PC-9 (cell line): ENCODE measurements around the gene MOB3B. TPM values are rescaled to one million over a fixed set of nuclear protein-coding genes. Genes with fewer than 3 reads are reported as not detected.

ENCODE experiments used
- BruUV-seq: library from RNA; stranded (reverse); fragments of 400-500 nt; replicated peaks from 2 replicates; lab custom pipeline; 2021; lab: Mats Ljungman, UMichigan
- CTCF ChIA-PET: fragments of 300-600 bp; sonication (Branson Sonifier 250); formaldehyde crosslinking; loops from one replicate; lab custom pipeline; 2022; ENCODE audit warnings: antibody characterized with exemption; lab: Charles Lee
- POLR2A ChIA-PET: fragments of 300-600 bp; sonication (Branson Sonifier 250); formaldehyde crosslinking; loops from one replicate; lab custom pipeline; 2022; ENCODE audit warnings: antibody characterized with exemption; ENCODE audit not compliant: unreplicated experiment; lab: Charles Lee
- DNase-seq, 2 experiments: peaks; one replicate each; pipeline versions ENCODE4 v3.0.0 to v3.0.0-alpha.2; 2015 to 2022; ENCODE audit warnings: mixed read lengths in 1 of 2
- H2AFZ ChIP-seq: fragments of 200-600 bp; sonication (generic); 2 replicates; pipeline ENCODE4 v1.8.1; 2017; ENCODE audit warnings: antibody characterized with exemption
- H3F3A ChIP-seq: fragments of 200-600 bp; sonication (generic); 2 replicates; pipeline ENCODE4 v1.8.1; 2017; ENCODE audit warnings: antibody characterized with exemption, mild to moderate bottlenecking, low read depth; ENCODE audit not compliant: insufficient read depth
- H3K27ac ChIP-seq: fragments of 200-600 bp; sonication (generic); 2 replicates; pipeline ENCODE4 v1.6.1; 2016; ENCODE audit warnings: mixed run types
- H3K27me3 ChIP-seq: fragments of 200-600 bp; sonication (generic); 2 replicates; pipeline ENCODE4 v1.6.1; 2016; ENCODE audit warnings: low read depth, mixed run types; ENCODE audit not compliant: insufficient read depth
- H3K36me3 ChIP-seq: fragments of 200-600 bp; sonication (generic); 2 replicates; pipeline ENCODE4 v1.6.1; 2016; ENCODE audit warnings: low read depth, mixed run types
- H3K4me1 ChIP-seq: fragments of 200-600 bp; sonication (generic); replicated peaks from 2 replicates; pipeline ENCODE4 v1.6.1; 2016; ENCODE audit warnings: mixed run types; ENCODE audit not compliant: insufficient read depth
- H3K4me2 ChIP-seq: fragments of 200-600 bp; sonication (generic); 2 replicates; pipeline ENCODE4 v1.6.1; 2017; ENCODE audit warnings: mixed run types
- H3K4me3 ChIP-seq: fragments of 200-600 bp; sonication (generic); 2 replicates; pipeline ENCODE4 v1.6.1; 2016; ENCODE audit warnings: mixed run types
- H3K79me2 ChIP-seq: fragments of 200-600 bp; sonication (generic); 2 replicates; pipeline ENCODE4 v1.6.1; 2017; ENCODE audit warnings: low read depth, mixed run types
- H3K9me2 ChIP-seq: fragments of 200-600 bp; sonication (generic); 2 replicates; pipeline ENCODE4 v1.8.1; 2017; ENCODE audit warnings: mild to moderate bottlenecking; ENCODE audit not compliant: insufficient read depth
- H3K9me3 ChIP-seq: fragments of 200-600 bp; sonication (generic); 2 replicates; pipeline ENCODE4 v1.8.1; 2016; ENCODE audit warnings: low read depth; ENCODE audit not compliant: insufficient read depth
- H4K20me1 ChIP-seq: fragments of 200-600 bp; sonication (generic); 2 replicates; pipeline ENCODE4 v1.8.1; 2017; ENCODE audit not compliant: insufficient read depth
- EZH2 ChIP-seq: fragments of 200-600 bp; sonication (generic); IDR thresholded peaks from 2 replicates; pipeline ENCODE4 v1.8.0; 2017; ENCODE audit warnings: antibody characterized with exemption, low read depth
- intact Hi-C: fragments of 100-400 bp; cut with micrococcal nuclease; formaldehyde crosslinking; loops from one replicate; pipeline ENCODE4 v1.10.0; 2022; ENCODE audit not compliant: unreplicated experiment
- total RNA-seq: library from RNA; stranded (reverse); gene quantifications from 2 replicates; pipeline ENCODE4 v1.2.3, GENCODE V29; 2021
- TF ChIP-seq, protein P1 (sequence below): fragments of 200-600 bp; sonication (generic); conservative IDR thresholded peaks from 2 replicates; pipeline ENCODE4 v1.6.1; 2017; ENCODE audit warnings: mixed run types, antibody characterized with exemption, mild to moderate bottlenecking, moderate library complexity

Gene MOB3B
- total RNA-seq, 1 experiment from 2014 or later, result 4.4 TPM

DNA sequence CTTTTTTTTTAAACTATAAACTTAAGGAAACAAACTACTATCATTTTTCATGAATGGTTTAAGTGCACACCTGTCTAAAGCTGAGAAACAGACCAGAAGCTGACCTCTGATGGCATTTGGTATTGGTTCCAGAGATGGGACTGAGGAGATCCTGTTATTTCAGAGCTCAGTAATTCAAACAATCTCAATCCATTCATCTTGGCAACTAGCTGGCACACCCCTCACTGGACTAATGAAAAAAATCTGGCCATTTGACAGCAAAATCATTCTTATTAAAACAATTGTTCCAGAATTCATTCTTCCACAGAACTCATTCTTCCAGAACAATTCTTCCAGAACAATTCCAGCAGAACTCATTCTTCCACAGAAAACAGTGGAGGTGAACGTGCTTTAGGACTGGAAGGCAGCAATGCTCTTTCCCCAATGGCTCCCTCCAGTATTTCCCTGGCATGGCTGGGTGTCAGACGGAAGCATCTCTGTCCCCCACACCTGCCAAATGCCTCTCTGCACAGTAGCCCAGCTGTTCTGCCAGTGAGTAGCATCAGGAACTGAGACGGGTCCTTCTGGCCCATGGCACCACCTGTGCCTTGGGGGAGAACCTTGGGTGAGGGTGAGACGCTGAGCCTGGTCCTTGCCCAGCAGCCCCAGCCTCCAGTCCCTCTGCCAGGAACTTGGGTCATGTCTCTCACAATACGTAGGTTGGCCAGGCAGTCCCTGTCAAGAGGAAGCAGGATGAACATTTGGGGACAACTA, 145.2 kb downstream of the MOB3B start:
- no peak overlapping the region for H2AFZ ChIP-seq
- no peaks in the 10 kb centered on the region for H3F3A ChIP-seq
- BruUV-seq, result no TSS peak
- no peak overlapping the region for H3K27ac ChIP-seq
- H4K20me1 ChIP-seq, result no peaks in the 10 kb centered on the region
- H3K36me3 ChIP-seq, result no peaks in the 10 kb centered on the region
- H3K27me3 ChIP-seq, result no peaks in the 10 kb centered on the region
- H3K9me3 ChIP-seq, result no peaks in the 10 kb centered on the region
- POLR2A ChIA-PET, result no interaction called here
- no peak for DNase-seq
- no peak overlapping the region for H3K4me3 ChIP-seq
- CTCF ChIA-PET, result no interaction called here
- no peaks in the 10 kb centered on the region for H3K79me2 ChIP-seq
- no peak overlapping the region for H3K4me2 ChIP-seq
- no peaks in the 10 kb centered on the region for H3K4me1 ChIP-seq
- TF ChIP-seq, protein P1, sequence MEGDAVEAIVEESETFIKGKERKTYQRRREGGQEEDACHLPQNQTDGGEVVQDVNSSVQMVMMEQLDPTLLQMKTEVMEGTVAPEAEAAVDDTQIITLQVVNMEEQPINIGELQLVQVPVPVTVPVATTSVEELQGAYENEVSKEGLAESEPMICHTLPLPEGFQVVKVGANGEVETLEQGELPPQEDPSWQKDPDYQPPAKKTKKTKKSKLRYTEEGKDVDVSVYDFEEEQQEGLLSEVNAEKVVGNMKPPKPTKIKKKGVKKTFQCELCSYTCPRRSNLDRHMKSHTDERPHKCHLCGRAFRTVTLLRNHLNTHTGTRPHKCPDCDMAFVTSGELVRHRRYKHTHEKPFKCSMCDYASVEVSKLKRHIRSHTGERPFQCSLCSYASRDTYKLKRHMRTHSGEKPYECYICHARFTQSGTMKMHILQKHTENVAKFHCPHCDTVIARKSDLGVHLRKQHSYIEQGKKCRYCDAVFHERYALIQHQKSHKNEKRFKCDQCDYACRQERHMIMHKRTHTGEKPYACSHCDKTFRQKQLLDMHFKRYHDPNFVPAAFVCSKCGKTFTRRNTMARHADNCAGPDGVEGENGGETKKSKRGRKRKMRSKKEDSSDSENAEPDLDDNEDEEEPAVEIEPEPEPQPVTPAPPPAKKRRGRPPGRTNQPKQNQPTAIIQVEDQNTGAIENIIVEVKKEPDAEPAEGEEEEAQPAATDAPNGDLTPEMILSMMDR, result no peak
- no peak for TF ChIP-seq EZH2
- H3K9me2 ChIP-seq, result no peaks in the 10 kb centered on the region
- intact Hi-C loops, result no loop called here

DNA sequence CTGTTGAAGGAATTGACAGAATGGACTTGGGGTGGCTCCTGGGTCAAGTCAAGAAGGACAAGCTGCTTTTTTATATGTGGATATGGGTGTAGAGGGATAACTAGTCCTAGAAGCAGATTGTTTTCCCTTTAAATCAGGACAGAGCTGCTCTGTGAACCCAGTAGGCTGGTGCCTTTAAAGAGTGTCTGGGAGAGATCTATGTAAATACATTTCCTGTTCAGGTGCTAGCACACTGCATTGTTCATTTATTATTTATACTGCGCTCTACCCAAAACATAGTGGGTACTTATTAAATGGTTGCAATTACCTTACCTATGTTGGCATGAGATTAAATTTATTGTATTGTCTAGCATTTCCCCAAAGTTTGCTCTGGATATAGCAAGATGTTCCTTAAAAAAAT, 146.1 kb downstream of the MOB3B start:
- H3K27ac ChIP-seq, result no peak overlapping the region
- H2AFZ ChIP-seq, result no peak overlapping the region
- no peak for DNase-seq
- H3K4me3 ChIP-seq, result no peak overlapping the region
- ChIA-PET POLR2A (no interaction called here), CTCF (no interaction called here)
- H3K4me2 ChIP-seq, result no peak overlapping the region
- no TSS peak for BruUV-seq
- no peaks in the 10 kb centered on the region for H3K36me3 ChIP-seq
- H3K27me3 ChIP-seq, result no peaks in the 10 kb centered on the region
- no peaks in the 10 kb centered on the region for H3K9me3 ChIP-seq
- H3K4me1 ChIP-seq, result no peaks in the 10 kb centered on the region
- TF ChIP-seq, protein P1, result no peak
- no peak for TF ChIP-seq EZH2
- no peaks in the 10 kb centered on the region for H3K9me2 ChIP-seq
- intact Hi-C loops, result no loop called here
- no peaks in the 10 kb centered on the region for H3F3A ChIP-seq
- H3K79me2 ChIP-seq, result no peaks in the 10 kb centered on the region
- no peaks in the 10 kb centered on the region for H4K20me1 ChIP-seq

DNA sequence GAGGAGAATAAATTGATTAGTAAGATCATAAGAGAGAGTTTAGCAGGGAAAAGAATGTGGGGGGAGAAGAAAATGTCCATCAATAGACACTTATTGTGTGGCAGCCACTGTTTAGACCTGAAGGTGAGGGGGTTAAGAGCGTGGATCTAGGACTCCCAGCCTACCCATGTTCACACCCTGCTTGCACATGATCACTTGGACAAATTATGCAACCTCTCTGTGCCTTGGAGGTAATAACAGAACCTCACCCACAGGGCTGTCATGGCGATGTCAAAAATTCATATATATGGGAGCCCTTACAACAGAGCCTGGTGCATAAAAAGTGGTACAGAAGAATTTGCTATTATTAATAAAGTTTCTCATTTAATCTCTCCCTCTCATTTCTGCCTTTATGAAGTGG, 146.6 kb downstream of the MOB3B start:
- Histone ChIP-seq H2AFZ (no peak overlapping the region), H3K27me3 (no peaks in the 10 kb centered on the region), H3K4me2 (no peak overlapping the region), H3K27ac (no peak overlapping the region), H3K4me1 (no peaks in the 10 kb centered on the region), H3K79me2 (no peaks in the 10 kb centered on the region), H3F3A (no peaks in the 10 kb centered on the region), H4K20me1 (no peaks in the 10 kb centered on the region), H3K9me3 (no peaks in the 10 kb centered on the region), H3K4me3 (no peak overlapping the region), H3K36me3 (no peaks in the 10 kb centered on the region), H3K9me2 (no peaks in the 10 kb centered on the region)
- no peak for DNase-seq
- BruUV-seq, result no TSS peak
- intact Hi-C loops, result no loop called here
- CTCF ChIA-PET, result no interaction called here
- POLR2A ChIA-PET, result no interaction called here
- no peak for TF ChIP-seq EZH2
- TF ChIP-seq, protein P1, result no peak
